Epidermal melanocyte (primary cell): ENCODE measurements around the gene GNB3.
"Not testable (repeated sequence)": the region's sequence is repeated elsewhere in the genome, so short reads cannot be mapped to it uniquely, and the experiment has no call there.

Source experiments
- DNase-seq: peaks from one replicate; pipeline ENCODE4 v3.0.0; 2011; ENCODE audit warnings: low spot score; ENCODE audit not compliant: insufficient read length

GNB3 gene

GRCh38 chr12:6874015-6874368 lies 33.3 kb downstream of the GNB3 start:
- DNase-seq, result not testable (repeated sequence)

- not testable (repeated sequence) for DNase-seq
These were observed 39.1 kb downstream of the GNB3 start for GRCh38 chr12:6879824-6880223.

- DNase-seq, result no peak
These were observed 42.5 kb downstream of the GNB3 start for GRCh38 chr12:6883252-6883651.

- no peak for DNase-seq
These were observed 43.0 kb downstream of the GNB3 start for GRCh38 chr12:6883683-6884082.

- DNase-seq, result no peak
These were observed 43.8 kb downstream of the GNB3 start for GRCh38 chr12:6884539-6884938.

GRCh38 chr12:6886206-6886999 lies 45.7 kb downstream of the GNB3 start:
- DNase-seq, result not testable (repeated sequence)

GRCh38 chr12:6887460-6887859 lies 46.7 kb downstream of the GNB3 start:
- DNase-seq, result no peak

GRCh38 chr12:6888360-6888759 lies 47.6 kb downstream of the GNB3 start:
- DNase-seq, result no peak

- not testable (repeated sequence) for DNase-seq
These were observed 48.1 kb downstream of the GNB3 start for GRCh38 chr12:6888794-6889193.

- not testable (repeated sequence) for DNase-seq
These were observed 49.2 kb downstream of the GNB3 start for GRCh38 chr12:6889775-6890573.

- peak; percentile 94 for DNase-seq
These were observed 50.3 kb downstream of the GNB3 start for GRCh38 chr12:6890789-6891645.

GRCh38 chr12:6891646-6892001 lies 50.9 kb downstream of the GNB3 start:
- no peak for DNase-seq

- not testable (repeated sequence) for DNase-seq
These were observed 52.0 kb downstream of the GNB3 start for GRCh38 chr12:6892683-6893082.

GRCh38 chr12:6894321-6894720 lies 53.6 kb downstream of the GNB3 start:
- no peak for DNase-seq
